Measurements from ENCODE around the gene OR5K2.

OR5K2 gene

GRCh38 chr3:98522544-98523281, 25.2 kb downstream of the OR5K2 start, which contains the start of gene CLDND1:
TSS of gene CLDND1 (minus strand) at chr3:98522902. CDS start at chr3:98521424, 1,478 bp downstream.
- peak; percentile 96 for DNase-seq (ENCODE audit: low spot score)

GRCh38 chr3:98525494-98525893, 28.0 kb downstream of the OR5K2 start:
- DNase-seq (ENCODE audit: low spot score), result no peak

- no peak for DNase-seq (ENCODE audit: low spot score)
Measured at GRCh38 chr3:98528474-98529346, 31.2 kb downstream of the OR5K2 start.

- DNase-seq (ENCODE audit: low spot score), result no peak
Measured at GRCh38 chr3:98529856-98530459, 32.5 kb downstream of the OR5K2 start.

GRCh38 chr3:98530676-98531075, 33.2 kb downstream of the OR5K2 start:
- no peak for DNase-seq (ENCODE audit: low spot score)

GRCh38 chr3:98531622-98532274, 34.3 kb downstream of the OR5K2 start, which contains the start of gene GPR15:
TSS of gene GPR15 (plus strand) at chr3:98531978. CDS start at chr3:98532034, 56 bp downstream.
- no peak for DNase-seq (ENCODE audit: low spot score)

- no peak for DNase-seq (ENCODE audit: low spot score)
Measured at GRCh38 chr3:98532275-98532637, 34.8 kb downstream of the OR5K2 start.

GRCh38 chr3:98532709-98533571, 35.5 kb downstream of the OR5K2 start:
- no peak for DNase-seq (ENCODE audit: low spot score)

- DNase-seq (ENCODE audit: low spot score), result no peak
Measured at GRCh38 chr3:98534168-98534567, 36.7 kb downstream of the OR5K2 start.

- no peak for DNase-seq (ENCODE audit: low spot score)
Measured at GRCh38 chr3:98534734-98535133, 37.3 kb downstream of the OR5K2 start.

- no peak for DNase-seq (ENCODE audit: low spot score)
Measured at GRCh38 chr3:98536456-98537017, 39.1 kb downstream of the OR5K2 start.

- no peak for DNase-seq (ENCODE audit: low spot score)
Measured at GRCh38 chr3:98540346-98540745, 42.9 kb downstream of the OR5K2 start.

GRCh38 chr3:98541695-98542094, 44.2 kb downstream of the OR5K2 start:
- DNase-seq (ENCODE audit: low spot score), result no peak

GRCh38 chr3:98542623-98543022, 45.1 kb downstream of the OR5K2 start:
- no peak for DNase-seq (ENCODE audit: low spot score)

- no peak for DNase-seq (ENCODE audit: low spot score)
Measured at GRCh38 chr3:98545940-98546339, 48.5 kb downstream of the OR5K2 start.
